CD4-positive, alpha-beta T cell treated with Interleukin-2 at 100 ng/mL for 4 hours (primary cell): ENCODE measurements around the gene KRTAP12-4.
"Not testable (repeated sequence)": the region's sequence is repeated elsewhere in the genome, so short reads cannot be mapped to it uniquely, and the experiment has no call there.

ENCODE experiments used
- DNase-seq: peaks from one replicate; pipeline ENCODE4 v3.0.0-alpha.2; 2020; ENCODE audit warnings: low spot score

The KRTAP12-4 gene

GRCh38 chr21:44654576-44655175 lies at the start of gene KRTAP12-4:
Gene KRTAP12-4 (minus strand): TSS chr21:44654659. CDS start chr21:44654614, 45 bp downstream.
- peak; percentile 3 for DNase-seq

- no peak for DNase-seq
Observed at GRCh38 chr21:44703731-44704635, 49.5 kb upstream of the KRTAP12-4 start.

DNA sequence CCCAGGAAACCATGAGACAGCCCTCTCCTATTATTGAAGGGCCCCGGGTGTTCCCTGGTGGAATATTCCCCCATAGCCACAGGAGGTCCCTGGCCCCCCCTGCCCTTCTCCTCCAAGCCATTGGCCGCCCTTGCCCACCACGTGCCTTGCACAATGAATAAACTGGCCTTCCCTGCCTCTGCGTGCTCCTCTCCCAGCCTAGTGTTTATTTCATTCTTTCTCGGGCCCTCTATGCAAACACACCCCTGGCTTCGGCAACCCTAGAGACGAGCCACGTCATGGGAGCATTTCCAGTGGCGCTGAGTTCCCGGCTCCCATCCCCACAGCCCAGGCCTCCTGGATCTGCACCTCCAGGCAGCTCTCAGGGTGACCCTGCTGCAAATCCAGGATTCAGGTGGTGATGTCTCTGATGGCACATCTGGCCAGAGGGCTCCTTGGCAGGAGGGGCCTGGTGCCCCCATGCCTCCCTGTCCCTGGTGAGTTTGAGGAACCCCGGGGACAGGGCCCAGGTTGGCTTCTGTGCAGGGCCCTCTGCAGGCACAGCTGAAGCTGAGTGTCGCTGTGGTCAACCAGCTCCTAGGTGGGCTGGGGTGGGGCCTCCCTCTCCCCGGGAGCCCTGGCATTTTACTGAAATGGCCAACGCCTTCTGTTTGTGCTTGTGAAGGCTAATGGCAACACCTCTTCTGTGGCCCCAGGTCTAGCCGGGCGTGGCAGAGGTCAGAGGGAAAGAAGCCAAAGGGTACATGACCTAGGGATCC lies 48.7 kb upstream of the KRTAP12-4 start:
- no peak for DNase-seq

- no peak for DNase-seq
Observed at GRCh38 chr21:44702111-44702972, 47.9 kb upstream of the KRTAP12-4 start.

GRCh38 chr21:44701541-44701940 lies 47.1 kb upstream of the KRTAP12-4 start:
- DNase-seq, result no peak

- no peak for DNase-seq
Observed at GRCh38 chr21:44701023-44701400, 46.6 kb upstream of the KRTAP12-4 start.

DNA sequence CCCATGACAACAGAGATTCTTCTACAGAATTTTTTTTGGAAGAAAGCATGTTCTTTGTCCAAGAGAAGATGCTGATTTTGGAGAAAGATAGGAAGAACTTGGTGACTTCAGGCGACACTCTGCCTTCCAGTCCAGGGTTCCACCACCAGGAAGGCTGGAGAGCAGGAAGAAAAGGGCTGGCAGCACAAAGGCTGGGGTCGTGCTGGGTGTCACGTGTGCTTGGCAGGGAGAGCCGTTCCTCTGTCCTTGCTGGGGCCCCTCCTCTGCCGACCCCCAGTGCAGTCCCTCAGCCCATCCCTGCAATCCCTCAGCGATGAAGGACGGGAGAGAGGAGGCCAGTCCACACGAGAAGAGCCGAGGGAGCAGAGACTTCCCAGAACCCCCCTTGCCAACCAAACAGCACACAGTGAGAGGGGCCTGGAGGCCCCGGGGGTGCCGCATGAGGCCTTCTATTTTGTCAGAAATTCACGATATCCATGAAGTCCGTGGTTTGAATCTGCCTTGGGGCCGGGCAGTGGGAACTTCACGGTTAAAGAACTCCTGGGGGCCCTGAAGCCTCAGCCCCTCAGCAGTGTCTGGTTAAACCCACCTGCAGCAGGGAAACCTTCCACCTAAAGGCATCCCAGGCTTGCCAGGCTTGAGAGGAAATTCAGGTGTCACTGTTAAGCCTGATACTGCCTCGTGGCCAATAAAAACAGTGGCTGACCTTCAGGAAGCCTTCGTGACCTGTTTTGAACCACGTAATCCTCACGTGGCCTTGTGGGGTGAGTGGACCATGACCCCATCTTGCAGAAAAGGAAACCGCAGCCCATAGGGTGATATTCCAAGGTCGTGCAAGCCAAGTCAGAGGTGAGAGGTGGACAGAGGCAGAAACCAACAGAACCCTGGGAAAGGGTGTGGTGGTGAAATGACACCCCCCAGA lies 45.9 kb upstream of the KRTAP12-4 start:
- no peak for DNase-seq

DNA sequence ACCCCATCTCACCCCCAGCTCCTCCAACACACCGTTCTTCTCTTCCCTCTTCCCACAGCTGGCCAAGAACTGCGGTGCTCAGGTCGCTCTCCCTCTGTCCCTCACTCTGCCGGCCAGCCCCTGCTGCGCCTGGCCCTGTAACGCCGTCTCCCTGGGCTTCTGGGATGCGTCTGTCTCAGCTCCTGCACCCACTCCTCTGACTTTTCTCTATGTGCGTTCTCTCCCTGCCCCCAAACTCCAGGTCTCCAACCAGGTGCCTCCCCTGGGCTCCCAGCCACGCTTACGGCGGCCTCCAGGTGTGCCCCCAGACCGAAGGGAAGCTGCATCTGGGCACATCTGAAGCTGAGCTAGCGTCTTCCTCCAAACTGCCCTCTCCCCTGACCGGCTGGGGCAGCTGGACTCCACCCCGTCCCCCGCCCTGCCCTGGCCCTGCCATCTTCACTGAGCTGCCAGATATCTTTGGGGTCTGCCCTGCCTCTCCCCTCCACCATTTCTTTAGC lies 45.1 kb upstream of the KRTAP12-4 start:
- DNase-seq, result no peak

DNA sequence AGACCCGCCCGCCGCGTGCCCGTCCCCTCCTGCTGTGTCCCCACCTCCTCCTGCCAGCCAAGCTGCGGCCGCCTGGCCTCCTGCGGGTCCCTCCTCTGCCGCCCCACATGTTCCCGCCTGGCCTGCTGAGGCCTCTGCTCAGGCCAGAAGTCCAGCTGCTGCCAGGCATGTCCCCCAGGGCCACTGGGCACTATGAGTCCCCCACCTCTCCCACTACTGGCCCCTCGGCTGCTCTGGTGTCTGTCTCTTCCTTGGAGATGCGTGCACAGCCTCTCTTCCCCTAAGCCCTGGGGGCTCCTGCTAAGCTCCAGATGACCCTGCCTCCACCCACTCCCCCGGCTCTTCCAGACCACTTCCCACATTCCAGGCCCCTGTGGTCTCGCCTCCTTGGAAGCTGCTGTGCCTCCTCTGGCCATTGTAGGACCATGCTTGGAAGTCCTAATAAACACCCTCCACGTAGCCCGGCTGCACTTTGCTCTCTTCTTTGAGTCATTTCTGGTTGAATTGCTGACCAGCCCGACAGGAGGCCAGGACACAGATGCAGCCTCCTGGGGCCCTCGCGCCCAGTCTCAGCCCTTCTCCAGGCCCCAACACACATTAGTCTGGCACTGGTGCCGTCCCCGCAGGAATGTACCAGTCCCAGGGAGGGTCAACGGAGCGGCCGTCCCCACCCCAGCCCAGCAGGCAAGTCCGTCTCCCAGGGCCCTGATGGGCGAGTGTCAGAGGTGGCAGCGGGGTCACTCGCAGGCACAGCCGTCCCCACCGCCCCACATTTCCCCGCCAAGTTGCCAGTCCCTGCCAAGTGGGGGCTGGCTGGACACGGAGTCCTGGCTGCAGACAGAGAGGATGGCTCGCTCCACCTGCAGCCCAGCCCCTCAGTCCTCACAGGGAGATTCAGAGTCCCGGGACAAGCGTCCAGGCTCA lies 43.6 kb upstream of the KRTAP12-4 start:
- DNase-seq, result no peak

DNA sequence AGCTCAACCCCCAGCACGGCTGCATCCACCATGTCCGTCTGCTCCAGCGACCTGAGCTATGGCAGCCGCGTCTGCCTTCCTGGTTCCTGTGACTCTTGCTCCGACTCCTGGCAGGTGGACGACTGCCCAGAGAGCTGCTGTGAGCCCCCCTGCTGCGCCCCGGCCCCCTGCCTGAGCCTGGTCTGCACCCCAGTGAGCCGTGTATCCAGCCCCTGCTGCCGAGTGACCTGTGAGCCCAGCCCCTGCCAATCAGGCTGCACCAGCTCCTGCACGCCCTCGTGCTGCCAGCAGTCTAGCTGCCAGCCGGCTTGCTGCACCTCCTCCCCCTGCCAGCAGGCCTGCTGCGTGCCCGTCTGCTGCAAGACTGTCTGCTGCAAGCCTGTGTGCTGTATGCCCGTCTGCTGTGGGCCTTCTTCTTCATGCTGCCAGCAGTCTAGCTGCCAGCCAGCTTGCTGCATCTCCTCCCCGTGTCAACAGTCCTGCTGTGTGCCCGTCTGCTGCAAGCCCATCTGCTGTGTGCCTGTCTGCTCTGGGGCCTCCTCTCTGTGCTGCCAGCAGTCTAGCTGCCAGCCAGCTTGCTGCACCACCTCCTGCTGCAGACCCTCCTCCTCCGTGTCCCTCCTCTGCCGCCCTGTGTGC lies 42.8 kb upstream of the KRTAP12-4 start, which contains the start of gene KRTAP10-12:
Gene KRTAP10-12, plus strand, starts transcription at position 1 of the 639 bp plus-strand sequence. Its CDS starts 30 bp downstream, at position 31.
- not testable (repeated sequence) for DNase-seq

DNA sequence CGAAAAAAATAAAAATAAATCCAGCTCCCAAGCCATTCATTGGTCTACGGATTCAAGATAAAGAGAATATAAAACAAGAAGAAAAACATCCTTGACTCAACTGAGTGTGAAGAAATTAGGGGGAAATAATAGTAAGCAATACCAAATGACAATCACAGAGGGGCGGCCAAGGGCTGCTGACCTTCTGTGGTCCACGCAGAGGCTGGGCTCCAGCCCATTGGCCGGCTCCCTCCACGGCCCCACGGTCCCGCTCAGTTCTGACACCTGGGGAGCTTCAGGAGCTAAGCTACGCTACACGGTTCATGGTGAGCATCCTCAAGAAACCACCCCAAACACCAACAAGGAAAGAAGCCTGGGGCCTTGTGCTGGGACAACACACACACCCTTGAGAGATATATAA lies 42.1 kb upstream of the KRTAP12-4 start:
- no peak for DNase-seq

DNA sequence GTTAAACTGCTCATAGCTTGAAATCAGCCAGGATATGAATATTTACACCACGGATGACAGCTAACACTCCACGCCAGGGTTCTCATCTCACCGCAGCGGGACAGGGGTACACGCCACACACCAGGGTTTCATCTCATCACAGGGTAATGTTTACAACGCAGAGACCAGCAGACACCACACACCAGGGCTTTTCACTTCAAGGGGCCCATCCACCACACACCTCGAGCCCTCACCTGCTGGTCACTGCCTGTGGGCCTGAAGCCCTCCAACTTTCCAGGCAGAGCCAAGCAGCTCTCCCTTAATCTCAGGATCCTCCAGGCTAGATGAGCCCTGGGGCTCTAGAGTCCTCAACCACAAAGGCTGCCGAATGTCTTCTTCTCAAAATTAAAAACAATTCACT lies 41.2 kb upstream of the KRTAP12-4 start:
- no peak for DNase-seq

- no peak for DNase-seq
Observed at GRCh38 chr21:44695184-44695583, 40.7 kb upstream of the KRTAP12-4 start.

GRCh38 chr21:44694776-44695175 lies 40.3 kb upstream of the KRTAP12-4 start:
- no peak for DNase-seq

DNA sequence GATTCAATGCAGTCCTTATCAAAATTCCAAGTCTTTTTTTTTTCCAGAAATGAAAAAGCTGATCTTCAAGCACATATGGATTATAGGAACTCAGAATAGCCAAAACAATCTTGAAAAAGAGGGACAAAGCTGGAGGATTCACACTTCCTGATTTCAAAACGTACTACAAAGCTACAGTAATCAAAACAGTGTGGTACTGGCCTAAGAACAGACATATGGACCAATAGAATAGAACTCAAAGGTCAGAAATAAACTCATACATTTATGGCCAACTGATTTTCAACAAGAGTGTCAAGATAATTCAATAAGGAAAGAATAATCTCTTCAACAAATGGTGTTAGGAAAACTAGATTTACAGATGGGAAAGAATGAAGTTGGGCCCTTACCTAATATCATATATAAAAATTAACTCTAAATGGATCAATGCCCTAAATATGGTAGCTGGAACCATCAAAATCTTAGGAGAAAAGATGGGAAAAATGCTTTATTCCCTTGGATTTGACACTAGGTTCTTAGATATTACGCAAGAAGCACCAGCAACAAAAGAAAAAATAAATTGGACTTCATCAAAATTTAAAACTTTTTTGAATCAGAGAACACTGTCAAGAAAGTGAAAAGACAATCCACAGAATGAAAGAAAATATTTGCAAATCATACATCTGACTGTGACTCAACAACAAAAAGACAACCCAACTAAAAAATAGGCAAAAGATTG lies 38.5 kb upstream of the KRTAP12-4 start:
- no peak for DNase-seq

DNA sequence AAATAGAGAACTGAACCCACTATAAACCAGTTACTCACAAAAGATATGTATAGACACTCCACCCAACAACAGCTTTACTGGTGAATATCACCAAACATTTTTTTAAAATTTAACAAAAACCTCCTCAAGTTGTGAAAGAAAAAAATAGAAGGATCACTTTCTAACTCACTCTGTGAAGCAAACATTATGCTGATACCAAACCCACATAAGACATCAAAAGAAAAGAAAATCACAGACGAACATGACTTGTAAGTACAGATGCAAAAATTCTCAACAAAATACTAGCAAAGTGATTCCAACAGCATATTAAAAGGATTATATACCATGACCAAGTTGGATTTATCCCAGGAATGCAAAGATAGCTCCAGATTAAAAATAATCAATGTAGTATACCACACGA lies 37.2 kb upstream of the KRTAP12-4 start:
- no peak for DNase-seq

DNA sequence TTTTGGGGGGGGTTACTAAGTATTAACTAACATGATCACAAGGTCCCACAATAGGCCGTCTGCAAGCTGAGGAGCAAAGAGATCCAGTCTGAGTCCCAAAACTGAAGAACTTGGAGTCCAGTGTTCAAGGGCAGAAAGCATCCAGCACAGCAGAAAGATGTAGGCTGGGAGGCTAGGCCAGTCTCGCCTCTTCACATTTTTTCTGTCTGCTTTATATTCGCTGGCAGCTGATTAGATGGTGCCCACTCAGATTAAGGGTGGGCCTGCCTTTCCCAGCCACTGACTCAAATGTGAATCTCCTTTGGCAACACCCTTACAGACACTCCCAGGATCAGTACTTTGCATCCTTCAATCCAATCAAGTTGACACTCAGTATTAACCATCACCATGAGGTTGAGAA lies 35.3 kb upstream of the KRTAP12-4 start:
- DNase-seq, result not testable (repeated sequence)

DNA sequence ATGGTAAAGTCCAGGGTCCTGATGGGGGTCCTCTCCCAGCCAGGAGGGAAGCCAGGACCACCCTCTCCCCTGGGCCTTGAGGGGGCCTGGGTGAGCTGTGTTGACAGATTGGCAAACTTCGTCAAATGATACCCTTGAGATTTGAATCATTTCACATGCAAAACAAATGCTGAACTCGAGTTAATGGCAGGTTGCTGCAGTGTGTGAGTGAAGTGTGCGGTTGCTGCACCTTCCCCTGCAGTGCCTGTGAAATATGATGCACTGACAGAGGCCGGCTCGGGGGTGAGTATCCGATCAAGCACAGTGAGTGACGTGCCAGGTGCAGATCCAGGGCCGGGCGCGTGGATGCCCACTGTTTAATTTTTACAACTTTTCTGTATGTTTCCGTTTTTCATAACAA lies 33.2 kb upstream of the KRTAP12-4 start:
- DNase-seq, result no peak
